BJ (cell line): Measurements from ENCODE around the gene KLF4. TPM values are rescaled to one million over a fixed set of nuclear protein-coding genes. Genes with fewer than 3 reads are reported as not detected.
A peak's percentile ranks its signal among the peaks of the same experiment; 100 is the strongest.

Experiments used
- CTCF ChIA-PET: fragments of 350-600 bp; formaldehyde crosslinking; extraction: SDS; loops from one replicate; lab custom pipeline; 2021; ENCODE audit warnings: antibody characterized with exemption, inconsistent platforms; lab: Yijun Ruan, JAX
- POLR2A ChIA-PET: fragments of 300-600 bp; sonication (Branson Sonifier 250); formaldehyde crosslinking; extraction: SDS; loops from one replicate; lab custom pipeline; 2021; ENCODE audit warnings: antibody characterized with exemption; lab: Charles Lee
- DNase-seq: peaks from one replicate; pipeline ENCODE4 v3.0.0-alpha.2; 2011; ENCODE audit warnings: low read depth
- H3K27me3 ChIP-seq: 2 replicates; pipeline ENCODE4 v1.6.0; 2011; ENCODE audit warnings: low read length; ENCODE audit not compliant: control insufficient read depth, insufficient read depth
- H3K36me3 ChIP-seq: 2 replicates; pipeline ENCODE4 v1.5.1; 2011; ENCODE audit warnings: low read length; ENCODE audit not compliant: control insufficient read depth, insufficient read depth
- H3K4me3 ChIP-seq: 2 replicates; pipeline ENCODE4 v1.5.1; 2011; ENCODE audit warnings: low read depth, mild to moderate bottlenecking, control low read depth, low read length
- CTCF ChIP-seq: IDR thresholded peaks from 2 replicates; pipeline ENCODE4 v1.5.1; 2011; ENCODE audit warnings: low read depth, mild to moderate bottlenecking, control low read depth, inconsistent platforms, low read length, moderate library complexity; ENCODE audit not compliant: insufficient read depth
- polyA plus RNA-seq: library from polyadenylated mRNA; depleted of rRNA; stranded (reverse); fragments of >200 nt; gene quantifications from 2 replicates; pipeline ENCODE4 v1.2.3, GENCODE V29; 2011

The KLF4 gene
- polyA plus RNA-seq, 1 experiment: 4.3 TPM

- no peaks in the 10 kb centered on the region; the same call in 1 of the 2 replicates for H3K27me3 ChIP-seq
- POLR2A ChIA-PET: interaction anchor here (0.6 kb wide), 2 partner anchors 18 to 215 kb away, joined by 3 read pairs; no protein-coding TSS in a partner anchor
- CTCF ChIA-PET: interaction anchor here (0.6 to 1.2 kb wide), 3 partner anchors 567 to 1181 kb away, joined by 3 to 5 read pairs (median 3); no protein-coding TSS in a partner anchor
- peaks cover 13% of the 10 kb centered on the region for H3K36me3 ChIP-seq
- no peak for TF ChIP-seq CTCF
- H3K4me3 ChIP-seq: peak overlapping the region; percentile 93
- no peak for DNase-seq
Observed at GRCh38 chr9:107489144-107489673, 360 bp downstream of the KLF4 start.

GRCh38 chr9:107488375-107489143, 1.0 kb downstream of the KLF4 start:
- Histone ChIP-seq H3K27me3 (no peaks in the 10 kb centered on the region; the same call in 1 of the 2 replicates), H3K4me3 (peak overlapping the region; percentile 93), H3K36me3 (peaks cover 13% of the 10 kb centered on the region)
- TF ChIP-seq CTCF: no peak
- no peak for DNase-seq
- ChIA-PET CTCF (interaction anchor here (0.6 to 1.2 kb wide), 3 partner anchors 568 to 1181 kb away, joined by 3 read pairs; no protein-coding TSS in a partner anchor), POLR2A (no interaction called here)

GRCh38 chr9:107487521-107488374, 1.8 kb downstream of the KLF4 start:
- no peaks in the 10 kb centered on the region; the same call in 1 of the 2 replicates for H3K27me3 ChIP-seq
- peaks cover 13% of the 10 kb centered on the region for H3K36me3 ChIP-seq
- peak overlapping the region; percentile 93 for H3K4me3 ChIP-seq
- DNase-seq: no peak
- ChIA-PET CTCF (interaction anchor here (0.6 to 1.9 kb wide), 6 partner anchors 9 to 1182 kb away, joined by 3 to 8 read pairs (median 3); no protein-coding TSS in a partner anchor), POLR2A (no interaction called here)
- TF ChIP-seq CTCF: peak; percentile 59

- ChIA-PET POLR2A (no interaction called here), CTCF (interaction anchor here (0.8 to 1.9 kb wide), 5 partner anchors 9 to 785 kb away, joined by 3 to 8 read pairs (median 4); no protein-coding TSS in a partner anchor)
- no peak for DNase-seq
- Histone ChIP-seq H3K36me3 (peaks cover 13% of the 10 kb centered on the region), H3K27me3 (no peaks in the 10 kb centered on the region; the same call in 1 of the 2 replicates), H3K4me3 (peak overlapping the region; percentile 93)
- TF ChIP-seq CTCF: no peak
Observed at GRCh38 chr9:107486674-107487520, 2.7 kb downstream of the KLF4 start.
